HepG2 (cell line): ENCODE data around the gene ITGB7. TPM values are rescaled to one million over a fixed set of nuclear protein-coding genes. Genes with fewer than 3 reads are reported as not detected.

ENCODE experiments used
- ATAC-seq: fragments of 200-7000 bp; cut with Tn5 transposase; 3 replicates; pipeline ENCODE4 v1.9.1; 2020; ENCODE audit warnings: mild to moderate bottlenecking, moderate library complexity
- BruUV-seq: library from RNA; stranded (reverse); fragments of 400-500 nt; replicated peaks from 2 replicates; lab custom pipeline; 2021; lab: Mats Ljungman, UMichigan
- CTCF ChIA-PET: fragments of 300-600 bp; formaldehyde crosslinking; extraction: SDS; loops from one replicate; lab custom pipeline; 2021; ENCODE audit warnings: low total read pairs, inconsistent platforms, low intra/inter-chr PET ratio; lab: Yijun Ruan, JAX
- POLR2A ChIA-PET: fragments of 350-600 bp; sonication (Branson Sonifier 250); formaldehyde crosslinking; loops from one replicate; lab custom pipeline; 2020; ENCODE audit warnings: antibody characterized with exemption, inconsistent platforms; lab: Yijun Ruan, JAX
- DNase-seq: peaks from one replicate; pipeline ENCODE4 v3.0.0-alpha.2; 2015; ENCODE audit warnings: low spot score
- FAIRE-seq: peaks from 3 replicates; lab custom pipeline; 2011; peaks lifted over from hg19 to GRCh38; lab: Jason Lieb, UNC
- H2AFZ ChIP-seq: one replicate; pipeline ENCODE4 v1.6.1; 2011; ENCODE audit warnings: low read length, inconsistent platforms
- H3K27ac ChIP-seq: fragments of 300-600 bp; 3 replicates; pipeline ENCODE4 v1.8.0; 2011; ENCODE audit warnings: mixed run types, mild to moderate bottlenecking, mixed read lengths, low read length, inconsistent platforms; ENCODE audit not compliant: insufficient read depth; ENCODE audit errors: extremely low read length
- H3K27me3 ChIP-seq, 2 experiments: fragments of 200-600 bp in 1 of 2; 2 replicates in 1 of 2; 3 replicates in 1 of 2; pipeline versions ENCODE4 v1.6.0 to v1.8.0; 2011; ENCODE audit warnings: low read length in 2 of 2, mild to moderate bottlenecking in 2 of 2, moderate library complexity in 2 of 2, inconsistent platforms in 1 of 2; ENCODE audit not compliant: insufficient read depth in 2 of 2, control insufficient read depth in 1 of 2
- H3K36me3 ChIP-seq, 2 experiments: fragments of 200-600 bp in 1 of 2; replicated peaks in 1 of 2; 2 replicates in 1 of 2; 3 replicates in 1 of 2; pipeline versions ENCODE4 v1.5.1 to v1.8.0; 2011; ENCODE audit warnings: low read length in 2 of 2, inconsistent platforms in 1 of 2; ENCODE audit not compliant: insufficient read depth in 2 of 2, control insufficient read depth in 1 of 2
- H3K4me1 ChIP-seq: 2 replicates; pipeline ENCODE4 v1.5.1; 2012; ENCODE audit warnings: low read length, inconsistent platforms; ENCODE audit not compliant: insufficient read depth
- H3K4me2 ChIP-seq: 2 replicates; pipeline ENCODE4 v1.6.0; 2011; ENCODE audit warnings: low read depth, low read length, inconsistent platforms
- H3K4me3 ChIP-seq, 3 experiments: fragments of 200-600 bp in 1 of 3; sonication (generic), shearing (Covaris generic) in 1 of 3; replicated peaks in 1 of 3; 2 replicates each; pipeline ENCODE4 v1.5.1; 2011 to 2016; ENCODE audit warnings: low read length in 3 of 3, inconsistent platforms in 2 of 3, low read depth in 2 of 3, mild to moderate bottlenecking in 2 of 3, control low read depth in 1 of 3, mixed read lengths in 1 of 3; ENCODE audit not compliant: insufficient read depth in 1 of 3
- H3K79me2 ChIP-seq: one replicate; pipeline ENCODE4 v1.6.1; 2011; ENCODE audit warnings: low read length, inconsistent platforms; ENCODE audit not compliant: insufficient read depth
- H3K9ac ChIP-seq: 2 replicates; pipeline ENCODE4 v1.6.0; 2011; ENCODE audit warnings: mild to moderate bottlenecking, low read depth, low read length, inconsistent platforms; ENCODE audit not compliant: insufficient read depth
- H3K9me3 ChIP-seq: 2 replicates; pipeline ENCODE4 v1.5.1; 2012; ENCODE audit warnings: mild to moderate bottlenecking, low read length
- H4K20me1 ChIP-seq: 2 replicates; pipeline ENCODE4 v1.6.0; 2011; ENCODE audit warnings: inconsistent platforms, mild to moderate bottlenecking, low read length, moderate library complexity; ENCODE audit not compliant: insufficient read depth
- CHD4 ChIP-seq: fragments of 200-600 bp; sonication (generic); IDR thresholded peaks from 2 replicates; pipeline ENCODE4 v1.7.0; 2017; ENCODE audit warnings: mild to moderate bottlenecking, low read length, borderline replicate concordance
- FLYWCH1 ChIP-seq: sonication (generic); formaldehyde crosslinking; IDR thresholded peaks from 2 replicates; pipeline ENCODE4 v1.8.1; 2023; ENCODE audit warnings: mild to moderate bottlenecking, missing genetic modification reagents
- FOXP1 ChIP-seq, 2 experiments: fragments of 450-650 bp in 1 of 2; IDR thresholded peaks; 2 replicates each; pipeline ENCODE4 v1.6.1; 2017 to 2018; ENCODE audit warnings: antibody characterized with exemption in 1 of 2
- GMEB1 ChIP-seq: sonication (generic); formaldehyde crosslinking; IDR thresholded peaks from 2 replicates; pipeline ENCODE4 v1.5.1; 2020; ENCODE audit warnings: missing genetic modification reagents, mild to moderate bottlenecking, borderline replicate concordance
- MXD3 ChIP-seq: IDR thresholded peaks from 2 replicates; pipeline ENCODE4 v1.6.1; 2016; ENCODE audit warnings: mild to moderate bottlenecking, missing biosample characterization, missing genetic modification reagents
- MXI1 ChIP-seq: IDR thresholded peaks from 3 replicates; pipeline ENCODE4 v1.6.1; 2012; ENCODE audit warnings: low read depth, low read length, inconsistent platforms, borderline replicate concordance
- ONECUT2 ChIP-seq: sonication (generic); formaldehyde crosslinking; IDR thresholded peaks from 2 replicates; pipeline ENCODE4 v1.4.0; 2020; ENCODE audit warnings: missing genetic modification reagents
- RARA ChIP-seq: IDR thresholded peaks from 2 replicates; pipeline ENCODE4 v1.6.1; 2016; ENCODE audit warnings: missing genetic modification reagents, missing compliant biosample characterization
- SNRNP70 ChIP-seq: fragments of 200-400 bp; formaldehyde crosslinking; IDR thresholded peaks from 2 replicates; pipeline ENCODE4 v1.6.1; 2017; ENCODE audit warnings: mild to moderate bottlenecking, low read depth, low read length, moderate library complexity
- ZBTB2 ChIP-seq: sonication (generic); formaldehyde crosslinking; IDR thresholded peaks from 2 replicates; pipeline ENCODE4 v1.8.0; 2022; ENCODE audit warnings: low read depth, missing genetic modification reagents
- ZFP41 ChIP-seq: sonication (generic); formaldehyde crosslinking; IDR thresholded peaks from 2 replicates; pipeline ENCODE4 v1.4.0; 2020; ENCODE audit warnings: mild to moderate bottlenecking, missing genetic modification reagents, borderline replicate concordance
- ZNF282 ChIP-seq: fragments of 450-650 bp; IDR thresholded peaks from 2 replicates; pipeline ENCODE4 v1.6.1; 2018; ENCODE audit not compliant: partially characterized antibody
- ZNF572 ChIP-seq: sonication (generic); formaldehyde crosslinking; IDR thresholded peaks from 2 replicates; pipeline ENCODE4 v1.5.1; 2020; ENCODE audit warnings: mild to moderate bottlenecking, missing genetic modification reagents
- ZNF75D ChIP-seq: sonication (generic); formaldehyde crosslinking; IDR thresholded peaks from 2 replicates; pipeline ENCODE4 v1.8.1; 2023; ENCODE audit warnings: missing genetic modification reagents, mild to moderate bottlenecking, borderline replicate concordance
- ZNF766 ChIP-seq: sonication (generic); formaldehyde crosslinking; IDR thresholded peaks from 2 replicates; pipeline ENCODE4 v1.5.0; 2020; ENCODE audit warnings: missing genetic modification reagents, borderline replicate concordance
- ZNF775 ChIP-seq: sonication (generic); formaldehyde crosslinking; IDR thresholded peaks from 2 replicates; pipeline ENCODE4 v1.4.0; 2020; ENCODE audit warnings: missing genetic modification reagents, mild to moderate bottlenecking, moderate library complexity, borderline replicate concordance
- ZNF781 ChIP-seq: sonication (generic); formaldehyde crosslinking; IDR thresholded peaks from 2 replicates; pipeline ENCODE4 v1.5.1; 2020; ENCODE audit warnings: borderline replicate concordance, mild to moderate bottlenecking, missing genetic modification reagents; ENCODE audit errors: not compliant biosample characterization
- WGBS: methylation state at CpG from one replicate; pipeline ENCODE4 v1.1.6; 2017; ENCODE audit warnings: low lambda C conversion rate; 5-methylcytosine and 5-hydroxymethylcytosine counted together
- in situ Hi-C: cut with HindIII; loops from 2 replicates; pipeline ENCODE4 v1.10.0; 2017; ENCODE audit warnings: low pct_unique_long_range_greater_than_20kb; ENCODE audit not compliant: extremely low pct_ligation_motif_present
- intact Hi-C: fragments of 100-400 bp; cut with micrococcal nuclease; formaldehyde crosslinking; loops from one replicate; pipeline ENCODE4 v1.10.0; 2022; ENCODE audit not compliant: unreplicated experiment
- polyA plus RNA-seq, 8 experiments: library from polyadenylated mRNA; depleted of rRNA in 3 of 8; stranded (reverse) in 7 of 8; unstranded in 1 of 8; fragments of >200 nt; fragmentation: Illumina TruSeq in 4 of 8; extraction: Trizol in 4 of 8; gene quantifications; 2 replicates each; pipeline versions ENCODE4 v1.2.1 to v1.2.3, GENCODE V29; 2011 to 2016; ENCODE audit warnings: low read depth in 4 of 8, missing spikeins in 1 of 8, mixed read lengths in 1 of 8; ENCODE audit not compliant: insufficient read depth in 1 of 8
- total RNA-seq, 5 experiments: library from RNA; depleted of rRNA; stranded (reverse); fragments of >200 nt; fragmentation: Illumina TruSeq; extraction: Trizol; gene quantifications; 2 replicates each; pipeline ENCODE4 v1.2.3, GENCODE V29; 2016; ENCODE audit warnings: low read depth in 1 of 5

The ITGB7 gene
- total and polyA plus RNA-seq, 2 of the 13 experiments (the other 11 are each of a cell fraction or from before 2014, with no cell fraction given) = 0.16 to 0.18 TPM

DNA sequence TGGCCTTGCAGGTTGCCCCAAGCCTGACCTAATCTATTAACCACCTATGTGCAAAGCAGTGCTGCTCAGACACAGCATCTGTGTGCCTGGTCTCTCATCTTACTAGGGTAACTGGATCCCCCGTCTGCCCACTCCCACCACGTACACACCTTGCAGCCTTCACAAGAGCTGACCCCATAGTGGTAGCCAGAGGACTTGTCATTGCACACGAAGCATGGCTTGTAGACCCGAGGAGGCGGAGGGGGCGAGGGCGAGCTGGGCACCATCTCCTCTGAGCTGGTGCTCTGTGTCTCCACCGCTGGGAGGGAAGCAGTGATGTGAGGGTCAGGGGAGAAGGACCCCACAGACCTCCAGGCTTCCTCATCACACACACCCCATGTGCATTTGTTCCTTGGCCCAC is 8.4 kb upstream of the ITGB7 start (continued):
- TF ChIP-seq MXD3 = no peak

GRCh38 chr12:53214687-53215455 is 7.8 kb upstream of the ITGB7 start:
- H3K9ac ChIP-seq = no peak overlapping the region
- FAIRE-seq = no peak
- peaks cover 0 to 8% of the 10 kb centered on the region in 2 experiments; a peak in 2 of 5 replicates for H3K27me3 ChIP-seq
- H3K9me3 ChIP-seq = no peaks in the 10 kb centered on the region
- no peak overlapping the region for H3K4me3 ChIP-seq
- no peaks in the 10 kb centered on the region for H3K79me2 ChIP-seq
- H3K4me1 ChIP-seq = peaks cover 56% of the 10 kb centered on the region
- BruUV-seq = no TSS peak
- no peak for DNase-seq
- no peak overlapping the region for H3K4me2 ChIP-seq
- no peak for ATAC-seq
- CTCF ChIA-PET = interaction anchor here (3.5 to 4.4 kb wide), 2 partner anchors 37 to 73 kb away, joined by 21 to 66 read pairs; a partner anchor contains a TSS
- no peaks in the 10 kb centered on the region; a peak in 1 of 5 replicates for H3K36me3 ChIP-seq
- 80% methylated on average over 11 of the region's 12 CpGs for WGBS
- no peaks in the 10 kb centered on the region for H4K20me1 ChIP-seq
- intact Hi-C loops (loop anchor here (5.0 kb wide), 1 partner anchor 37 kb away; a partner anchor contains a TSS), in situ Hi-C loops (loop anchor here (5.0 kb wide), 2 partner anchors 52 to 72 kb away; partner anchors contain the start of gene ESPL1)
- POLR2A ChIA-PET = interaction anchor here (2.0 kb wide), 1 partner anchor 81 kb away, joined by 8 read pairs; the partner anchor contains the start of gene PFDN5
- no peak overlapping the region for H3K27ac ChIP-seq
- H2AFZ ChIP-seq = no peak overlapping the region
- no peak for TF ChIP-seq ZNF282
- TF ChIP-seq CHD4 = no peak
- no peak for TF ChIP-seq ZBTB2 (CRISPR knock-in tag)
- TF ChIP-seq ZNF766 (CRISPR knock-in tag) = no peak
- no peak for TF ChIP-seq MXI1
- TF ChIP-seq RARA = no peak
- TF ChIP-seq FOXP1 (IDR thresholded peaks at IDR 0.05) = no peak
- no peak for TF ChIP-seq FOXP1 (CRISPR knock-in tag; IDR thresholded peaks at IDR 0.05)
- no peak for TF ChIP-seq ONECUT2 (CRISPR knock-in tag)
- TF ChIP-seq SNRNP70 = no peak
- no peak for TF ChIP-seq ZFP41
- no peak for TF ChIP-seq ZNF572 (CRISPR knock-in tag)
- no peak for TF ChIP-seq FLYWCH1
- no peak for TF ChIP-seq ZNF75D (CRISPR knock-in tag)
- TF ChIP-seq ZNF775 (CRISPR knock-in tag) = no peak
- TF ChIP-seq GMEB1 (CRISPR knock-in tag) = no peak
- no peak for TF ChIP-seq ZNF781 (CRISPR knock-in tag)
